Neuronal stem cell (in vitro differentiated cells): Measurements from ENCODE around the gene ARL16. TPM values are rescaled to one million over a fixed set of nuclear protein-coding genes. Genes with fewer than 3 reads are reported as not detected.

Experiments used
- DNase-seq: peaks from one replicate; pipeline ENCODE4 v3.0.0-alpha.2; 2013; ENCODE audit warnings: low spot score
- H2AFZ ChIP-seq: one replicate; pipeline ENCODE4 v1.6.1; 2013; ENCODE audit warnings: mild to moderate bottlenecking, low read length, inconsistent platforms
- H2AK5ac ChIP-seq: 2 replicates; pipeline ENCODE4 v1.6.1; 2013; ENCODE audit warnings: low read depth, mild to moderate bottlenecking, inconsistent platforms, low read length, moderate library complexity, mixed read lengths
- H2BK120ac ChIP-seq: 2 replicates; pipeline ENCODE4 v1.6.1; 2013; ENCODE audit warnings: low read depth, mild to moderate bottlenecking, inconsistent platforms, low read length, moderate library complexity, mixed read lengths
- H2BK12ac ChIP-seq: one replicate; pipeline ENCODE4 v1.6.1; 2013; ENCODE audit warnings: low read length, inconsistent platforms
- H2BK15ac ChIP-seq: 2 replicates; pipeline ENCODE4 v1.6.1; 2013; ENCODE audit warnings: mild to moderate bottlenecking, low read length, inconsistent platforms, mixed read lengths
- H2BK5ac ChIP-seq: one replicate; pipeline ENCODE4 v1.6.1; 2013; ENCODE audit warnings: inconsistent platforms, mild to moderate bottlenecking, low read length, moderate library complexity
- H3K14ac ChIP-seq: one replicate; pipeline ENCODE4 v1.6.1; 2013; ENCODE audit warnings: low read length, inconsistent platforms
- H3K18ac ChIP-seq: 2 replicates; pipeline ENCODE4 v1.6.1; 2013; ENCODE audit warnings: low read length, inconsistent platforms
- H3K23ac ChIP-seq: 2 replicates; pipeline ENCODE4 v1.6.1; 2013; ENCODE audit warnings: low read depth, mild to moderate bottlenecking, mixed read lengths, low read length, inconsistent platforms; ENCODE audit not compliant: poor library complexity
- H3K27ac ChIP-seq: replicated peaks from 3 replicates; pipeline ENCODE4 v1.5.1; 2013; ENCODE audit warnings: low read length, inconsistent platforms
- H3K27me3 ChIP-seq, 3 experiments: 2 replicates each; pipeline ENCODE4 v1.6.1; 2013; ENCODE audit warnings: low read length in 3 of 3, mild to moderate bottlenecking in 2 of 3, inconsistent platforms in 1 of 3, low read depth in 1 of 3, mixed read lengths in 1 of 3, moderate library complexity in 1 of 3; ENCODE audit not compliant: control insufficient read depth in 3 of 3, insufficient read depth in 3 of 3
- H3K36me3 ChIP-seq, 2 donors: replicated peaks in 1 of 2; 2 replicates each; pipeline ENCODE4 v1.6.1; 2013; ENCODE audit warnings: low read length in 2 of 2; ENCODE audit not compliant: control insufficient read depth in 2 of 2, insufficient read depth in 2 of 2
- H3K4ac ChIP-seq: 2 replicates; pipeline ENCODE4 v1.6.1; 2013; ENCODE audit warnings: inconsistent platforms, mild to moderate bottlenecking, low read length, moderate library complexity
- H3K4me1 ChIP-seq, 2 donors: 1 replicate in 1 of 2; 2 replicates in 1 of 2; pipeline ENCODE4 v1.6.1; 2013; ENCODE audit warnings: low read length in 2 of 2, low read depth in 1 of 2; ENCODE audit not compliant: control insufficient read depth in 2 of 2, insufficient read depth in 1 of 2
- H3K4me2 ChIP-seq: one replicate; pipeline ENCODE4 v1.6.1; 2013; ENCODE audit warnings: mild to moderate bottlenecking, low read length, inconsistent platforms; ENCODE audit not compliant: insufficient read depth, poor library complexity, severe bottlenecking
- H3K4me3 ChIP-seq, 2 donors: 2 replicates each; pipeline ENCODE4 v1.5.1; 2013; ENCODE audit warnings: low read length in 2 of 2, mild to moderate bottlenecking in 2 of 2, inconsistent platforms in 1 of 2, moderate library complexity in 1 of 2
- H3K79me1 ChIP-seq: one replicate; pipeline ENCODE4 v1.6.1; 2013; ENCODE audit warnings: low read depth, mild to moderate bottlenecking, inconsistent platforms, low read length, moderate library complexity
- H3K9ac ChIP-seq: one replicate; pipeline ENCODE4 v1.6.1; 2013; ENCODE audit warnings: mild to moderate bottlenecking, low read depth, low read length, inconsistent platforms; ENCODE audit not compliant: poor library complexity
- H3K9me3 ChIP-seq, 2 donors: replicated peaks in 1 of 2; 2 replicates each; pipeline versions ENCODE3 to v1.6.1; 2013; ENCODE audit warnings: low read length in 2 of 2, mild to moderate bottlenecking in 2 of 2, inconsistent platforms in 1 of 2, low read depth in 1 of 2, mixed read lengths in 1 of 2, moderate library complexity in 1 of 2; ENCODE audit not compliant: control insufficient read depth in 2 of 2, insufficient read depth in 1 of 2
- H4K8ac ChIP-seq: one replicate; pipeline ENCODE4 v1.6.1; 2013; ENCODE audit warnings: low read depth, mild to moderate bottlenecking, inconsistent platforms, low read length, moderate library complexity
- H4K91ac ChIP-seq: one replicate; pipeline ENCODE4 v1.6.1; 2013; ENCODE audit warnings: low read length, low read depth, mild to moderate bottlenecking, inconsistent platforms; ENCODE audit not compliant: poor library complexity
- WGBS, 2 donors: extraction: QIAGEN DNeasy Blood & Tissue Kit; methylation state at CpG; one replicate each; pipeline ENCODE4 v1.1.7; 2013; ENCODE audit warnings: missing lambda C conversion rate in 2 of 2, mixed read lengths in 1 of 2; ENCODE audit not compliant: insufficient read length in 2 of 2, insufficient replicate concordance in 1 of 2; ENCODE audit errors: extremely low coverage in 2 of 2; 5-methylcytosine and 5-hydroxymethylcytosine counted together
- polyA plus RNA-seq, 2 experiments: library from polyadenylated mRNA; stranded (reverse); fragments of 200-250 nt; gene quantifications; one replicate each; pipeline ENCODE4 v1.2.3, GENCODE V29; 2013

ARL16 gene
- 41.9 TPM for polyA plus RNA-seq (2013, experiment 1 of 2)
- polyA plus RNA-seq (2013, experiment 2 of 2), result 43.1 TPM

GRCh38 chr17:81683584-81684441 lies at the start of gene ARL16, which contains the start of gene HGS:
Gene ARL16, minus strand, starts transcription at chr17:81683797. Its CDS starts 44 bp downstream, at chr17:81683753.
Gene HGS, plus strand, starts transcription at chr17:81684011. Its CDS starts 56 bp downstream, at chr17:81684067.
- Histone ChIP-seq H3K36me3 (peaks cover 26 to 64% of the 10 kb centered on the region in 2 donors), H3K14ac (peak within 1 kb of the TSS; percentile 73), H2BK5ac (peak within 1 kb of the TSS; percentile 85), H3K27me3 (no peaks in the 10 kb centered on the region), H3K18ac (peak within 1 kb of the TSS; percentile 98), H4K91ac (no peak within 1 kb of the TSS), H2AFZ (peak within 1 kb of the TSS; percentile 89), H3K4me3 (peak within 1 kb of the TSS; percentile 84 to 97), H3K4me1 (peaks cover 9 to 14% of the 10 kb centered on the region in 2 donors), H3K4me2 (peak within 1 kb of the TSS; percentile 79), H3K23ac (peak within 1 kb of the TSS; percentile 94), H4K8ac (peak within 1 kb of the TSS; percentile 8), H3K9ac (peak within 1 kb of the TSS; percentile 99), H3K27ac (no peak within 1 kb of the TSS), H2AK5ac (peak within 1 kb of the TSS; percentile 91), H2BK15ac (peak within 1 kb of the TSS; percentile 82), H2BK12ac (peak within 1 kb of the TSS; percentile 85), H3K4ac (no peak within 1 kb of the TSS), H3K9me3 (peaks cover 0 to 2% of the 10 kb centered on the region in 2 donors), H3K79me1 (peaks cover 30% of the 10 kb centered on the region), H2BK120ac (peak within 1 kb of the TSS; percentile 48)
- no CpG with 5 or more reads among the region's 112 CpGs for WGBS, 2 donors
- peak; percentile 99 for DNase-seq

- H3K4me2 ChIP-seq, result no peak overlapping the region
- H4K8ac ChIP-seq, result no peak overlapping the region
- H4K91ac ChIP-seq, result no peak overlapping the region
- peak overlapping the region; percentile 72 for H2BK5ac ChIP-seq
- H3K23ac ChIP-seq, result peak overlapping the region; percentile 49
- H3K27me3 ChIP-seq, result peaks cover 0 to 6% (median 0%) of the 10 kb centered on the region in 3 experiments
- H3K27ac ChIP-seq, result no peak overlapping the region
- peaks cover 5 to 6% of the 10 kb centered on the region in 2 donors for H3K4me1 ChIP-seq
- peak overlapping the region; percentile 32 for H2AFZ ChIP-seq
- no peak overlapping the region for H3K4me3 ChIP-seq
- H3K14ac ChIP-seq, result no peak overlapping the region
- H2BK12ac ChIP-seq, result no peak overlapping the region
- no peak overlapping the region for H2BK15ac ChIP-seq
- no peak overlapping the region for H2AK5ac ChIP-seq
- WGBS, 2 donors, result no CpG with 5 or more reads among the region's 23 CpGs
- H3K9ac ChIP-seq, result peak overlapping the region; percentile 72
- no peaks in the 10 kb centered on the region for H3K36me3 ChIP-seq
- no peak overlapping the region for H3K4ac ChIP-seq
- H3K79me1 ChIP-seq, result no peaks in the 10 kb centered on the region
- DNase-seq, result no peak
- no peak overlapping the region for H3K18ac ChIP-seq
- H3K9me3 ChIP-seq, result no peaks in the 10 kb centered on the region
- no peak overlapping the region for H2BK120ac ChIP-seq
These were observed 43.9 kb upstream of the ARL16 start for GRCh38 chr17:81727324-81728031.

- no peaks in the 10 kb centered on the region for H3K9me3 ChIP-seq
- H3K9ac ChIP-seq, result no peak overlapping the region
- H3K27ac ChIP-seq, result no peak overlapping the region
- H3K79me1 ChIP-seq, result no peaks in the 10 kb centered on the region
- no peak overlapping the region for H3K14ac ChIP-seq
- H3K4me3 ChIP-seq, result no peak overlapping the region
- no peak overlapping the region for H2AFZ ChIP-seq
- no peak overlapping the region for H2BK120ac ChIP-seq
- H3K4me2 ChIP-seq, result no peak overlapping the region
- no peak overlapping the region for H3K23ac ChIP-seq
- no peak overlapping the region for H2BK12ac ChIP-seq
- no peak overlapping the region for H2AK5ac ChIP-seq
- no peak overlapping the region for H3K18ac ChIP-seq
- no peak overlapping the region for H3K4ac ChIP-seq
- no CpG with 5 or more reads among the region's 9 CpGs for WGBS, 2 donors
- no peak overlapping the region for H4K91ac ChIP-seq
- no peak overlapping the region for H4K8ac ChIP-seq
- no peak overlapping the region for H2BK15ac ChIP-seq
- H3K27me3 ChIP-seq, result no peaks in the 10 kb centered on the region
- H3K36me3 ChIP-seq, result no peaks in the 10 kb centered on the region
- no peak for DNase-seq
- H2BK5ac ChIP-seq, result no peak overlapping the region
- no peaks in the 10 kb centered on the region for H3K4me1 ChIP-seq
These were observed 42.4 kb upstream of the ARL16 start for GRCh38 chr17:81726004-81726403.

GRCh38 chr17:81725439-81725838 lies 41.8 kb upstream of the ARL16 start:
- Histone ChIP-seq H3K9ac (no peak overlapping the region), H3K18ac (no peak overlapping the region), H4K91ac (no peak overlapping the region), H3K14ac (no peak overlapping the region), H3K36me3 (no peaks in the 10 kb centered on the region), H2BK15ac (no peak overlapping the region), H3K4me2 (no peak overlapping the region), H2AK5ac (no peak overlapping the region), H3K9me3 (no peaks in the 10 kb centered on the region), H3K23ac (no peak overlapping the region), H2AFZ (no peak overlapping the region), H3K4me1 (no peaks in the 10 kb centered on the region), H3K27ac (no peak overlapping the region), H3K79me1 (no peaks in the 10 kb centered on the region), H3K27me3 (no peaks in the 10 kb centered on the region), H4K8ac (no peak overlapping the region), H2BK5ac (no peak overlapping the region), H3K4ac (no peak overlapping the region), H2BK120ac (no peak overlapping the region), H3K4me3 (no peak overlapping the region), H2BK12ac (no peak overlapping the region)
- no CpG with 5 or more reads among the region's 9 CpGs for WGBS, 2 donors
- DNase-seq, result no peak
